Keratinocyte (primary cell): ENCODE results near the gene TMEM219. TPM values are rescaled to one million over a fixed set of nuclear protein-coding genes. Genes with fewer than 3 reads are reported as not detected.

Source experiments
- DNase-seq: peaks from one replicate; pipeline ENCODE4 v3.0.0-alpha.2; 2011; ENCODE audit warnings: low read depth, missing footprints, low spot score
- FAIRE-seq: peaks from 2 replicates; lab custom pipeline; 2011; peaks lifted over from hg19 to GRCh38; lab: Jason Lieb, UNC
- H2AFZ ChIP-seq: 2 replicates; pipeline ENCODE4 v1.6.0; 2012; ENCODE audit warnings: low read length, control low read depth, inconsistent platforms; ENCODE audit not compliant: control insufficient read depth
- H3K27ac ChIP-seq: 2 replicates; pipeline ENCODE4 v1.5.1; 2011; ENCODE audit warnings: low read length; ENCODE audit not compliant: control insufficient read depth, insufficient read depth
- H3K27me3 ChIP-seq: 3 replicates; pipeline ENCODE4 v1.6.0; 2011; ENCODE audit warnings: low read length; ENCODE audit not compliant: control insufficient read depth, insufficient read depth; ENCODE audit errors: extremely low read depth
- H3K36me3 ChIP-seq, 2 experiments: 2 replicates in 1 of 2; 3 replicates in 1 of 2; pipeline ENCODE4 v1.5.1; 2011; ENCODE audit warnings: low read length in 2 of 2, mild to moderate bottlenecking in 1 of 2; ENCODE audit not compliant: control insufficient read depth in 2 of 2, insufficient read depth in 2 of 2; ENCODE audit errors: extremely low read depth in 1 of 2
- H3K4me1 ChIP-seq: 3 replicates; pipeline ENCODE4 v1.5.1; 2011; ENCODE audit warnings: low read length; ENCODE audit not compliant: control insufficient read depth, insufficient read depth; ENCODE audit errors: extremely low read depth
- H3K4me2 ChIP-seq: 3 replicates; pipeline ENCODE4 v1.6.0; 2011; ENCODE audit warnings: low read depth, low read length; ENCODE audit not compliant: control insufficient read depth, insufficient read depth; ENCODE audit errors: extremely low read depth
- H3K4me3 ChIP-seq, 3 experiments: fragments of 200-600 bp in 1 of 3; sonication (generic) in 1 of 3; 2 replicates in 2 of 3; 3 replicates in 1 of 3; pipeline ENCODE4 v1.5.1; 2011 to 2016; ENCODE audit warnings: low read length in 3 of 3, mild to moderate bottlenecking in 3 of 3, control low read depth in 2 of 3, inconsistent platforms in 1 of 3, low read depth in 1 of 3, mixed read lengths in 1 of 3, mixed run types in 1 of 3, moderate library complexity in 1 of 3; ENCODE audit not compliant: control insufficient read depth in 2 of 3, insufficient read depth in 2 of 3; ENCODE audit errors: extremely low read depth in 1 of 3
- H3K79me2 ChIP-seq: 2 replicates; pipeline ENCODE4 v1.6.0; 2012; ENCODE audit warnings: low read length; ENCODE audit not compliant: control insufficient read depth, insufficient read depth
- H3K9ac ChIP-seq: 3 replicates; pipeline ENCODE4 v1.6.0; 2011; ENCODE audit warnings: low read length; ENCODE audit not compliant: control insufficient read depth, insufficient read depth; ENCODE audit errors: extremely low read depth
- H3K9me1 ChIP-seq: 3 replicates; pipeline ENCODE4 v1.6.0; 2011; ENCODE audit warnings: low read length; ENCODE audit not compliant: control insufficient read depth, insufficient read depth; ENCODE audit errors: extremely low read depth
- H3K9me3 ChIP-seq: 2 replicates; pipeline ENCODE4 v1.5.1; 2012; ENCODE audit warnings: low read depth, low read length; ENCODE audit not compliant: control insufficient read depth
- H4K20me1 ChIP-seq: 3 replicates; pipeline ENCODE4 v1.6.0; 2011; ENCODE audit warnings: low read length; ENCODE audit not compliant: control insufficient read depth, insufficient read depth; ENCODE audit errors: extremely low read depth
- EZH2 ChIP-seq: IDR thresholded peaks from one replicate; pipeline ENCODE4 v1.6.1; 2012; ENCODE audit warnings: inconsistent platforms, mild to moderate bottlenecking, low read length, moderate library complexity
- dilution Hi-C: fragments of 300-500 bp; cut with MboI; formaldehyde crosslinking; loops from one replicate; pipeline ENCODE4 v1.7.0; 2020; ENCODE audit warnings: low sequenced_read_pairs; ENCODE audit not compliant: extremely low pct_ligation_motif_present
- polyA plus RNA-seq, 5 experiments: library from polyadenylated mRNA; depleted of rRNA in 3 of 5; stranded (reverse) in 3 of 5; stranded (forward) in 1 of 5; unstranded in 1 of 5; fragments of >200 nt; gene quantifications; 1 replicate in 1 of 5; 2 replicates in 3 of 5; 3 replicates in 1 of 5; pipeline versions ENCODE4 v1.2.1 to v1.2.3, GENCODE V29; 2011 to 2012; ENCODE audit warnings: missing spikeins in 2 of 5, low read depth in 1 of 5, low replicate concordance in 1 of 5
- TF ChIP-seq, protein P1 (sequence below), 3 experiments: IDR thresholded peaks in 1 of 3; conservative IDR thresholded peaks in 1 of 3; optimal IDR thresholded peaks in 1 of 3; 2 replicates in 2 of 3; 3 replicates in 1 of 3; pipeline versions ENCODE3 to v1.5.1; 2011; ENCODE audit warnings: low read length in 3 of 3, mild to moderate bottlenecking in 3 of 3, moderate library complexity in 2 of 3, control low read depth in 1 of 3, inconsistent platforms in 1 of 3; ENCODE audit not compliant: insufficient read depth in 2 of 3; ENCODE audit errors: extremely low read depth in 1 of 3

Gene TMEM219
- polyA plus RNA-seq, 1 donor (not counting 4 experiments of a cell fraction or from before 2014, with no cell fraction given) = 48.5 TPM

GRCh38 chr16:29984764-29985147 lies 22.9 kb downstream of the TMEM219 start:
- H3K36me3 ChIP-seq = peaks cover 55 to 64% of the 10 kb centered on the region in 2 experiments
- TF ChIP-seq, protein P1, sequence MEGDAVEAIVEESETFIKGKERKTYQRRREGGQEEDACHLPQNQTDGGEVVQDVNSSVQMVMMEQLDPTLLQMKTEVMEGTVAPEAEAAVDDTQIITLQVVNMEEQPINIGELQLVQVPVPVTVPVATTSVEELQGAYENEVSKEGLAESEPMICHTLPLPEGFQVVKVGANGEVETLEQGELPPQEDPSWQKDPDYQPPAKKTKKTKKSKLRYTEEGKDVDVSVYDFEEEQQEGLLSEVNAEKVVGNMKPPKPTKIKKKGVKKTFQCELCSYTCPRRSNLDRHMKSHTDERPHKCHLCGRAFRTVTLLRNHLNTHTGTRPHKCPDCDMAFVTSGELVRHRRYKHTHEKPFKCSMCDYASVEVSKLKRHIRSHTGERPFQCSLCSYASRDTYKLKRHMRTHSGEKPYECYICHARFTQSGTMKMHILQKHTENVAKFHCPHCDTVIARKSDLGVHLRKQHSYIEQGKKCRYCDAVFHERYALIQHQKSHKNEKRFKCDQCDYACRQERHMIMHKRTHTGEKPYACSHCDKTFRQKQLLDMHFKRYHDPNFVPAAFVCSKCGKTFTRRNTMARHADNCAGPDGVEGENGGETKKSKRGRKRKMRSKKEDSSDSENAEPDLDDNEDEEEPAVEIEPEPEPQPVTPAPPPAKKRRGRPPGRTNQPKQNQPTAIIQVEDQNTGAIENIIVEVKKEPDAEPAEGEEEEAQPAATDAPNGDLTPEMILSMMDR (optimal IDR thresholded peaks at IDR 0.05 in 1 of 3, IDR thresholded peaks at IDR 0.05 in 1 of 3, conservative IDR thresholded peaks at IDR 0.05 in 1 of 3; ENCODE audit: extremely low read depth in 1 of 3, insufficient read depth in 2 of 3, low read length in 3 of 3) = no peak
- TF ChIP-seq EZH2 = no peak
- no peak for FAIRE-seq
- H3K4me1 ChIP-seq = no peaks in the 10 kb centered on the region
- dilution Hi-C loops = no loop called here
- DNase-seq = no peak
- no peaks in the 10 kb centered on the region for H4K20me1 ChIP-seq
- H3K27ac ChIP-seq = no peak overlapping the region
- no peak overlapping the region for H2AFZ ChIP-seq
- H3K27me3 ChIP-seq = no peaks in the 10 kb centered on the region
- H3K9me1 ChIP-seq = no peaks in the 10 kb centered on the region
- no peaks in the 10 kb centered on the region for H3K79me2 ChIP-seq
- no peak overlapping the region for H3K4me3 ChIP-seq
- H3K4me2 ChIP-seq = no peak overlapping the region
- H3K9me3 ChIP-seq = no peaks in the 10 kb centered on the region
- H3K9ac ChIP-seq = no peak overlapping the region

- DNase-seq = no peak
Measured at GRCh38 chr16:29985271-29985811, 23.5 kb downstream of the TMEM219 start.

More at GRCh38 chr16:29985271-29985811, 23.5 kb downstream of the TMEM219 start:
- H3K9me1 ChIP-seq = no peaks in the 10 kb centered on the region
- no peaks in the 10 kb centered on the region for H3K4me1 ChIP-seq
- H2AFZ ChIP-seq = no peak overlapping the region
- no peaks in the 10 kb centered on the region for H3K27me3 ChIP-seq
- peaks cover 49 to 63% of the 10 kb centered on the region in 2 experiments for H3K36me3 ChIP-seq
- dilution Hi-C loops = no loop called here
- no peak for FAIRE-seq
- TF ChIP-seq, protein P1 (optimal IDR thresholded peaks at IDR 0.05 in 1 of 3, IDR thresholded peaks at IDR 0.05 in 1 of 3, conservative IDR thresholded peaks at IDR 0.05 in 1 of 3; ENCODE audit: extremely low read depth in 1 of 3, insufficient read depth in 2 of 3, low read length in 3 of 3) = no peak
- no peak for TF ChIP-seq EZH2
- no peaks in the 10 kb centered on the region for H4K20me1 ChIP-seq
- H3K9me3 ChIP-seq = no peaks in the 10 kb centered on the region
- no peak overlapping the region for H3K4me3 ChIP-seq
- no peaks in the 10 kb centered on the region for H3K79me2 ChIP-seq
- H3K9ac ChIP-seq = no peak overlapping the region
- no peak overlapping the region for H3K4me2 ChIP-seq
- H3K27ac ChIP-seq = no peak overlapping the region
